HG02759 (cell line): ENCODE results near the gene DSE.

Experiments
- ATAC-seq: cut with Tn5 transposase; IDR thresholded peaks from one replicate; pipeline ENCODE4 v1.9.1; 2021; ENCODE audit warnings: mild to moderate bottlenecking, moderate library complexity; ENCODE audit not compliant: unreplicated experiment

DSE gene

DNA sequence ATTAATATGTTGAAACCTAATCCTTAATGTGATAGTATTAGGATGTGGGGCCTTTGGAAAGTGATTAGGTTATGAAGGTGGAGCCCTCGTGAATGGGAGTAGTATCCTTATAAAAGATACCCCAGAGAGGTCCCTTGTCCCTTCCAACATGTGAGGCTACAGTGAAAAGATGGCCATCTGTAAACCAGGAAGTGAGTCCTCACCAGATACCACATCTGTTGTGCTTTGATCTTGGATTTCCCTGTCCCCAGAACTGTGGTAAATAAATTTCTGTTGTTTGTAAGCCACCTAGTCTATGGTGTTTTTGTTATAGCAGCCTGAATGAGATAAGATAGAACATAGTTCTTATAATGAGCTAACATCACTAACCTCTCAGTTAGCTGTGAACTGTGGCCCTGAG is 73.8 kb downstream of the DSE start:
- peak; percentile 14 for ATAC-seq

- ATAC-seq: no peak
Measured at GRCh38 chr6:116445102-116445501, 74.4 kb downstream of the DSE start.

- ATAC-seq: no peak
Measured at GRCh38 chr6:116446399-116446798, 75.7 kb downstream of the DSE start.

DNA sequence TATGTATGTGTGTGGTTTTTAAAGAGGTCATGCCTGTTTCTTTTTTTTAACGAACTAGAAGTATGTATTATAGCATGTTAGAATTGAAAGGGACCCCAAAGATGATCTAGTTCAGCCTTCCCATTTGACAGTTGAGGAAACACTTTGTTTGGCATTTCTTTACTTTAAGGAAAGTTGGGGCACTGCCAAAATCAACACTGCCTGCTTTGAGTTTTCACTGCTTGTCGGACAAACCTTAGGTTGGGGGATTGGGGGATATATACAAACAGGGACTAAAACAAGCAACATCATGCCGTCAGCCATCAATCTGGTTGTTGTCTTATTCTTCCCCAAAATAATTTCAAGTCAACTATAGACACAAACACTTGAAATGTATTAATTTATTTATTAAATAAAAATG is 76.3 kb downstream of the DSE start:
- no peak for ATAC-seq

DNA sequence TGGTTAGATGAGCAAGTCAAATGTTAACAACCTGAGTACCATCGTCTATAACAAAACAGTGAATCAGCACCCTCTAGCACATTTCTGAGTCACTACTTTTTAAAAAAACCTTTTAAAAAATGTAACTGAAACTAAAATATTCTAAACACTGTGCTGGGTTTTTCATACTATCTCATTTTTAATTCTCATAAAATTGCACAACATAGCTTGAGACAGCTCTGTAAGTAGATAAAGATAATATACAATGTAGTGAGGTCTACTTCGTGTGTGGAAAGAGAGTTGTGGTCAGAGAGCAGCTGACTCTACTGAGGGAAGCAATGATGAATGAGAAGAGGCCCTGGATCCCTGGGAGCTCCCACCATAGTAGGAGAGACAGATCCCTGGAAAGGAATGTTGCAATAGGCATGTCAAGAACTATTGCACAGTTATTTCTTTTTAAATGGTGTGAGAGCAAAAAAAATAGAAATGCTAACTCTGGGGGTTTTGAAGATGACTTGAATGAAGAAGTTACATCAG is 76.8 kb downstream of the DSE start:
- no peak for ATAC-seq

DNA sequence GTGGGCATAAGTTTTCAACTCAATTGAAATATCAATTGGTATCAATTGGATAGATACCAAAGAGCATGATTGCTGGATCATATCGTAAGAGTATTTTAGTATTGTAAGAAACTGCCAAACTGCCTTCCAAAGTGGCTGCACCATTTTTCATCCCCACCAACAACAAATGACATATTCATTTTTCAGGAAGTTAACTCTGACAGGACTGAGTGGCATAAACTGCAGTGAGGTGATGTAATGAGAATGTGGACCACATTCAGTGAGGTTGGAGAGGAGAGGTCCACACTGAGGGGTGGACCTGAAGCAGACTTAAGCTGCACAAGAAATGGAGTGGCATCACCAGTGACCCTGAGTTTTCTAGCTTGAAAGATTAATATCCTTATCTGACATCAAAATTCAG is 78.8 kb downstream of the DSE start:
- no peak for ATAC-seq

GRCh38 chr6:116450185-116450710 is 79.5 kb downstream of the DSE start:
- no peak for ATAC-seq

GRCh38 chr6:116450769-116451740 is 80.3 kb downstream of the DSE start:
- peak; percentile 82 for ATAC-seq

GRCh38 chr6:116451916-116452315 is 81.2 kb downstream of the DSE start:
- ATAC-seq: no peak

DNA sequence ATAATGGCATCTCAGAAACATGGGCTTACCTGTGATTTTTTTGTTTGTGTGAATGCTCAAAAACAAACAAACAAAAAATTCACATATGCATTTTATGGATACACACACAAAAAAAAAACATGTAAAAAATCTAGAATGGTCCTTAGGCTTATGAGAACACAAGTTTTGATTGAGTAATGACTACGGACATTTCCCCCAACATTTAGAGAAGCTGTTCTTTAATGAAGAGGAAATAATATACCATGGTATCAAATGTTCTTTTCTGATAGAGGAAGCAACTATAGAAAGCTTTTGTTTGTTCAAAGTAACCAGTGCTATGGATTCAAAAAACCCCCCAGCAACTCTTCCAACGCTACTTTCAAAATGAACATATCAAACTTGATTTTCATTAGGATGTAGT is 81.8 kb downstream of the DSE start:
- no peak for ATAC-seq

- ATAC-seq: no peak
Measured at GRCh38 chr6:116456106-116456505, 85.4 kb downstream of the DSE start.

GRCh38 chr6:116456927-116457326 is 86.2 kb downstream of the DSE start:
- ATAC-seq: no peak

DNA sequence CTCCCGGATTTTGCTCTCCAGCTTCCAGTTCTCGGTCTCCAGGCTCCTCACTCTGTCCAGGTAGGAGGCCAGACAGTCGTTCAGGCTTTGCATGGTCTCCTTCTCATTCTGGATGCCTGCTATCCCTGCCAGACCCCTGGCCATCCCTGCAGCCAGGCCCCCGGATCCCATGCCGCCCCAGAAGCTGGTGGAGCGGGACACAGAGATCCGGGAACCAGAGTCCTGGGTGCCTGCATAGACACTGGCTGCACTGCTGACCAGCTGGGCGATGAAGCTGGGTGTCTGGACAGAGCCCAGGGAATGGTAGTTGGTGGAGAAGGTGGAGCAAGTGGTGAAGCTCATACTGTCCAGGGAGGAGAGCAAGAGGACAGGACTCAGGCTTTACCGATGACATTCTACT is 87.5 kb downstream of the DSE start:
- ATAC-seq: no peak

DNA sequence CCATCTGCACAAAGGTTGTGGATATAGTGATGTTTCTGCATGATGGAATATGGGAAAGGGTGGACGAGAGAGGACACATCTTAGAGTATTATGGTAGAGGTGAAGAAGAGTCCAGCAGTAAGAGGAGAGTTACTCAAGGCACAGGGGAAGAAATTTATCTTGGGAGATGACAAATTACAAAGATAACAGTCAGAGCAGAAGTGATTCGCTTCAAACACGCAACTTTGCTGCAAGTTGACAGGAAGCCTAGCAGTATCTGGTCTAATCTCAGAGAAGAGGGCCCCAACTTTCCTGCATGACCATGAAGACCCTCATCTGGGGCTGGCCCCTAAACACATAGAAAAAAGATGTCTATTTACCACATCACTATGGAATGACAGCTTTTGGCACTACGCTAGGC is 89.2 kb downstream of the DSE start:
- no peak for ATAC-seq

- no peak for ATAC-seq
Measured at GRCh38 chr6:116461331-116461931, 90.7 kb downstream of the DSE start, which contains the start of gene CALHM6. Gene CALHM6, plus strand, starts transcription at chr6:116461375. Its CDS starts 555 bp downstream, at chr6:116461930.

GRCh38 chr6:116461932-116462885 is 91.5 kb downstream of the DSE start:
- ATAC-seq: peak; percentile 87

GRCh38 chr6:116463301-116463700 is 92.6 kb downstream of the DSE start:
- ATAC-seq: no peak

DNA sequence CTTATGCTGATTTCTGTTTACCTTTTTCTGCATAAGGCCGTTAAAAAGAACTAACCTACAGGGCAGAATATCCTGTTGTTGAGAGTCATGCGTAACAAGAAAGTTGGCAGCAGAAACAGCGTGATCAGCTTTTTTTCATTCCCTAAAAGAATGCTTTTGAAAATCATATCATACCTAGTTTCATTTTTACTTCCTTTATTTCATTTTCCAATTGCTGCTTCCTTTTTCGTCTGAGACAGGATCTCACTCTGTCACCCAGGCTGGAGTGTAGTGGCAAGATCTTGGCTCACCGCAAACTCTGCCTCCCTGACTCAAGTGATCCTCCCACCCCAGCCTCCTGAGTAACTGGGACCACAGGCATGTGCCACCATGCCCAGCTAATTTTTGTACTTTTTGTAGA is 94.5 kb downstream of the DSE start:
- ATAC-seq: no peak

- no peak for ATAC-seq
Measured at GRCh38 chr6:116467096-116467495, 96.3 kb downstream of the DSE start.

DNA sequence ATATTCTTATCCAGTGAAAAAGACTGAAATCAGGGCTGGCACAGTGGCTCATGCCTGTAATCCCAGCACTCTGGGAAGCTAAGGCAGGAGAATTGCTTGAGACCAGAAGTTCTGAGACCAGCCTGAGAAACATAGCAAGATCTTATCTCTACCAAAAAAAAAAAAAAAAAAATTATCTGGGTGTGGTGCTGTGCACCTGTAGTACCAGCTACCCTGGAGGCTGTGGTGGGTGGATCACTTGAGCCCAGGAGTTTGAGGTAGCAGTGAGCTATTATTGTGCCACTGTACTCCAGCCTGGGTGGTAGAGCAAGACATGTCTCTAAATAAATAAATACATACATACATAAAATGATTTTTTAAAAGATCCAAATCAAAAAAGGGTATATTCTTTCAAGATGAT is 96.8 kb downstream of the DSE start:
- no peak for ATAC-seq

DNA sequence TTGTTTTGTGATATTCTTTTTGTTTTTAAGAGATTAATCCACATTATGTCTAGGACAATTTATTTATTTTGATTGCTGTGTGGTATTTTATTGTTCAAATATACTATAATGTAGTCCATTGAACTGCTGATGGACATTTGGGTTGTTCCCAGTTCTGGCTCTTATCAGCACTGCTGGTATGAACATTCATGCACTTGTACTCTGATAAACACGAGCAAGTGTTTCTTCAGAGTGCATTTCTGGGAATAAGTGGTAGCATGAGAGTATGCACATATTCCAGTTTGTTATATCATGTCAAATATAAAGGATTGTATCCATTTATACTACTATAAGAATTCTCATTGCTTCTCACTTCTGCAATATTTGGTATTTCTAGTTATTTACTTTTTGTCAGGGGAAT is 97.5 kb downstream of the DSE start:
- ATAC-seq: no peak
